ENCODE results near the gene IL16. TPM values are rescaled to one million over a fixed set of nuclear protein-coding genes. Genes with fewer than 3 reads are reported as not detected.
"Not testable (repeated sequence)": the region's sequence is repeated elsewhere in the genome, so short reads cannot be mapped to it uniquely, and the experiment has no call there.

The IL16 gene
- total and polyA plus RNA-seq, 2 experiments from 2014 or later = not detected

DNA sequence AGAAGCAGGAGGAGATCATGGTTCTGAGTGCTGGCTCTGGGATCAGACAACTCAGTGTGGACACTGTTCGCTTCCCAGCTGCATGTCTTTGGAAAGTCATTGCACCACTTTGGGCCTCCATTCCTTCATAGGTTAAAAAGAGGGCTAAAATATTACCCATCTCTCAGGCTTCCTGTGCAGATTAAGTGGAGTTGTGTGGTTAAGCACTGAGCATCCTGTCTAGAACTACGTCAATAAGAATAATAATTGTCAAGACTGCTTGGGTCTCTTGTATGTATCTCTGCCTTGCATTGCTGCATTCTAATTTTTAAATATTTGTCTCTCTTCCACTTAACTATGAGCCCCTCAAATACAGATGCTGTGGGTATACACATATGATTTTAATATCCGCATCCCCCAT lies 40.4 kb upstream of the IL16 start:
- no peak overlapping the region for H3K4me3 ChIP-seq
- H3K4me1 ChIP-seq (ENCODE audit: low read depth) = no peaks in the 10 kb centered on the region
- no peaks in the 10 kb centered on the region for H3K9me3 ChIP-seq (ENCODE audit: low read depth)
- no peak for DNase-seq (ENCODE audit: low read depth in 1 of 2, low spot score in 1 of 2)
- no peak overlapping the region for H3K27ac ChIP-seq
- no peaks in the 10 kb centered on the region for H3K36me3 ChIP-seq
- no peak for TF ChIP-seq CTCF (IDR thresholded peaks at IDR 0.05; ENCODE audit: low read depth, low read length)
- no peaks in the 10 kb centered on the region for H3K27me3 ChIP-seq

DNA sequence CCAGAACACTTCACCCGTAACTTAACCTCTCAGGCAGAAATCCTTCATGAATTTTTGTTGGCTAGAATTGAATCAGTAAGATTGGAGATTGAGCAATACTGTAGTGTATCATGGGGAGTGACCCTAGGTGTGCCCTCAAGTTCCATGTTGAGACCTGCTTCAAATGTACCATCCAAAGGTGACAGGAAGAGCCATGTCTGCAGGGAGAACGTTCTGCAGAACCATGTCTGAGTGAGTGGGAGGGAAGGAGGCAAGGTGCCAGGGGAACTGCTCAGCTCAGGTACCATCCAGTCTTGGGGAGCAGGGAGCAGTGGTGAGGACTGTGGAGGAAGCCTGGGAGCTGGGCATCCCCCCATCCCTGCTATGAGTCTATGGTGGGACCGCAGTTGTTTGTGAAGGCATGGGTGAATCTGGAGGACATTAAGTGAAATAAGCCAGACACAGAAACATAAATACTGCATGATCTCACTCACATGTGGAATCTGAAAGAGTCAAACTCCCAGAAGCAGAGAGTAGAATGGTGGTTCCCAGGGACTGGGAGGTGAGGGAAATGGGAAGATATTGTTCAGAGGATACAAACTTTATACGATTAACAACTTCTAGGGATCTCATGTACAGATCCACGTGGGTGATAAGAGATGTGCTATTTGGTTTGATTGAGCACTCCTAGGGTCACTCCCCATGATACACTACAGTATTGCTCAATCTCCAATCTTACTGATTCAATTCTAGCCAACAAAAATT lies 39.3 kb upstream of the IL16 start:
- no peak overlapping the region for H3K27ac ChIP-seq
- H3K4me3 ChIP-seq = no peak overlapping the region
- no peak for DNase-seq (ENCODE audit: low read depth in 1 of 2, low spot score in 1 of 2)
- no peak for TF ChIP-seq CTCF (IDR thresholded peaks at IDR 0.05; ENCODE audit: low read depth, low read length)
- no peaks in the 10 kb centered on the region for H3K27me3 ChIP-seq
- H3K9me3 ChIP-seq (ENCODE audit: low read depth) = no peaks in the 10 kb centered on the region
- H3K36me3 ChIP-seq = no peaks in the 10 kb centered on the region
- no peaks in the 10 kb centered on the region for H3K4me1 ChIP-seq (ENCODE audit: low read depth)

- no peak for DNase-seq (ENCODE audit: low read depth in 1 of 2, low spot score in 1 of 2)
- Histone ChIP-seq H3K27ac (no peak overlapping the region), H3K4me1 (ENCODE audit: low read depth) (no peaks in the 10 kb centered on the region), H3K27me3 (no peaks in the 10 kb centered on the region), H3K36me3 (no peaks in the 10 kb centered on the region), H3K4me3 (no peak overlapping the region), H3K9me3 (ENCODE audit: low read depth) (no peaks in the 10 kb centered on the region)
- no peak for TF ChIP-seq CTCF (IDR thresholded peaks at IDR 0.05; ENCODE audit: low read depth, low read length)
Measured at GRCh38 chr15:81157939-81158223, 38.8 kb upstream of the IL16 start.

GRCh38 chr15:81158561-81158960 lies 38.1 kb upstream of the IL16 start:
- H3K4me1 ChIP-seq (ENCODE audit: low read depth); H3K36me3 ChIP-seq; H3K27me3 ChIP-seq; H3K27ac ChIP-seq; H3K9me3 ChIP-seq (ENCODE audit: low read depth); DNase-seq (ENCODE audit: low read depth in 1 of 2, low spot score in 1 of 2); H3K4me3 ChIP-seq: not testable (repeated sequence)

DNA sequence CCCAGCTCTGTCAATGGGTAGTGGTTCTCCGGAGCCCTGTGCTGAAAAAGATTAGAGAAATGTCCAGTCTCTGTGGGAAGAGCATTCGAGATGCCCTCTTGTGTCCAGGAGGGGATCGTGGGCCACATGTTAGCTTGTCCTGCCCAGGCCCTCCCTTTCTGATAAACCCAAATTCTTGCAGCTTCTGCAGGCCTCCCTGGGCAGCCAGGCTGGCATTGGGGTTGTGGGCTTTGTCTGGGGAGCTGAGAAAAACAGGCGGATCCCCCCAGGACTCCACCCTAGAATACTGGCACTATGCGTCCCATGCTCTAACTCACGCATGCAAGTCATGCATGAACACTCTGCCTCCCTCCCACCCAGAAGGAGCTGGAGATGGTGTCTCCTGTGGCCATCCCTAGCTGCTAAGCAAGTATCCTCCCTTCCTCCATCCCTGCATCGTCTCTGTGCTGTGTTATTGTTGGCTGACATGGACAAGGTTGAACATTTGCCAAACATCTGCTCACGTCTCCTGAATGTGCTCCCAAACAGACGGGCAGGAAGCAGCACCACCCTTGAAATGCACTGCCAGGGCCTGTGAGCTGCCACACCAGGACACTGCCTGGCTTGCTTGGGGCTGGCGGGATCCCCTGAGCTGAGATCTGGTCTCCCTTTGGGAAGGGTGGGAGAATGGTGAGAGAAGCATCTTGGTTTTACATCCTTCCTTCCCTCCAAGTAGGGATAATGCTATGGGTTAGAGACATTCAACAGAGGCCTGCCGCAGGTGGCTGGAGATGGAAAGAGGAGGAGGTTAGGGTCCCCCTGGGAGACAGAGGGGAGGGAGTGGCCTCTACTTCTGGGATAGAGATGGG lies 36.1 kb upstream of the IL16 start:
- H3K4me3 ChIP-seq = no peak overlapping the region
- peak in 1 of 2 donors; percentile 93 for DNase-seq (ENCODE audit: low read depth in 1 of 2, low spot score in 1 of 2)
- no peaks in the 10 kb centered on the region for H3K36me3 ChIP-seq
- H3K27ac ChIP-seq = no peak overlapping the region
- no peak for TF ChIP-seq CTCF (IDR thresholded peaks at IDR 0.05; ENCODE audit: low read depth, low read length)
- H3K4me1 ChIP-seq (ENCODE audit: low read depth) = no peaks in the 10 kb centered on the region
- H3K27me3 ChIP-seq = no peaks in the 10 kb centered on the region
- H3K9me3 ChIP-seq (ENCODE audit: low read depth) = no peaks in the 10 kb centered on the region

DNA sequence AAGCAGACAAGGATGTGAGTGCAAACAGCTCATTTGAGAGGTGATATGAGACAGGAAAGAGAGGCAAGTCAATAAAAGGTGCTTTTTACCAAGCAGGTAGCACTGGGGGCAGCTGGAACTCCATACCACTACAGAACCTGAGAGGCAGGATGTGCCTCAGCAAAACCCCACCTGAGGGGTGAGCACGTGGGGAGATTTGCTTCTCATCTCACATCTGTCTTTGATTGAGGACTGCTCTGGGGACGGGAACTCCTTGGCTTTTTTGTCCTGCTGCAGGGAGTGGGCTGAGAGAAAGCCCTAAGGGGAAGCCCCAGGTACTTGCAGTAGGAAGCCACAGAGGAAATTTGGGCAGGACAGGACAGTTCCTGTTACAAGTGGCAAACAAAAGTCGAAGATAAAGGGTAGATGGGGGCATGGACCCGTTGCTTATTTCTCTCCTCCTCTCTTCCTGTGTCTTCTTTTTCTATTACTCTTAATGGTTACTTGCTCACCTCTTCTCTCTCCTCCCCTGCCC lies 35.5 kb upstream of the IL16 start:
- Histone ChIP-seq H3K9me3 (ENCODE audit: low read depth) (no peaks in the 10 kb centered on the region), H3K4me1 (ENCODE audit: low read depth) (no peaks in the 10 kb centered on the region), H3K36me3 (no peaks in the 10 kb centered on the region), H3K27ac (no peak overlapping the region), H3K27me3 (no peaks in the 10 kb centered on the region), H3K4me3 (no peak overlapping the region)
- TF ChIP-seq CTCF (IDR thresholded peaks at IDR 0.05; ENCODE audit: low read depth, low read length) = no peak
- DNase-seq (ENCODE audit: low read depth in 1 of 2, low spot score in 1 of 2) = no peak

Data from cardiac muscle cell (in vitro differentiated cells and primary cell).